Stimulated activated CD4-positive, alpha-beta T cell treated with anti-CD3 and anti-CD28 coated beads, Interleukin-12 subunit alpha, Interleukin-12 subunit beta, amount 100 ng/mL, for 48 hours (primary cell): Measurements from ENCODE around the gene SHB.

Experiments used
- DNase-seq, 3 donors: peaks; one replicate each; pipeline ENCODE4 v3.0.0-alpha.2; 2020; ENCODE audit warnings: low read depth in 2 of 3, low spot score in 1 of 3

SHB gene

GRCh38 chr9:38068701-38069628 is at the start of gene SHB:
Gene SHB (minus strand): TSS chr9:38069227. CDS start chr9:38068645, 582 bp downstream.
- peak; percentile 55 to 76 (median 57) for DNase-seq

- DNase-seq, result no peak
Measured at GRCh38 chr9:38117651-38118050, 48.6 kb upstream of the SHB start.

GRCh38 chr9:38114905-38115304 is 45.9 kb upstream of the SHB start:
- DNase-seq, result no peak

- no peak for DNase-seq
Measured at GRCh38 chr9:38112456-38112855, 43.4 kb upstream of the SHB start.

GRCh38 chr9:38112049-38112448 is 43.0 kb upstream of the SHB start:
- no peak for DNase-seq

- DNase-seq, result no peak
Measured at GRCh38 chr9:38110476-38110875, 41.4 kb upstream of the SHB start.

- no peak for DNase-seq
Measured at GRCh38 chr9:38109601-38110000, 40.6 kb upstream of the SHB start.

- DNase-seq, result no peak
Measured at GRCh38 chr9:38108326-38108725, 39.3 kb upstream of the SHB start.

- DNase-seq, result no peak
Measured at GRCh38 chr9:38107811-38108304, 38.8 kb upstream of the SHB start.

GRCh38 chr9:38107405-38107804 is 38.4 kb upstream of the SHB start:
- DNase-seq, result no peak

GRCh38 chr9:38106488-38106887 is 37.5 kb upstream of the SHB start:
- no peak for DNase-seq

GRCh38 chr9:38103340-38103739 is 34.3 kb upstream of the SHB start:
- DNase-seq, result no peak

GRCh38 chr9:38101423-38101822 is 32.4 kb upstream of the SHB start:
- DNase-seq, result no peak

GRCh38 chr9:38096238-38096805 is 27.3 kb upstream of the SHB start:
- DNase-seq, result no peak

GRCh38 chr9:38094165-38094564 is 25.1 kb upstream of the SHB start:
- DNase-seq, result no peak

- DNase-seq, result no peak
Measured at GRCh38 chr9:38092656-38093055, 23.6 kb upstream of the SHB start.

GRCh38 chr9:38092200-38092524 is 23.1 kb upstream of the SHB start:
- no peak for DNase-seq

- DNase-seq, result no peak
Measured at GRCh38 chr9:38091310-38092199, 22.5 kb upstream of the SHB start.

GRCh38 chr9:38090170-38090569 is 21.1 kb upstream of the SHB start:
- DNase-seq, result no peak

GRCh38 chr9:38089387-38090165 is 20.5 kb upstream of the SHB start:
- DNase-seq, result no peak
